ENCODE data around the gene AKR7A2. TPM values are rescaled to one million over a fixed set of nuclear protein-coding genes. Genes with fewer than 3 reads are reported as not detected.
A peak's percentile ranks its signal among the peaks of the same experiment; 100 is the strongest.

The AKR7A2 gene
- total RNA-seq, 4 donors from 2014 or later: 70.8 to 136 (median 110) TPM

GRCh38 chr1:19313636-19313959 lies 1.7 kb upstream of the AKR7A2 start:
- intact Hi-C loops (cut with DNase I): no loop called here
- WGBS, 2 donors: 85 to 88% methylated on average over 4 of the region's 4 CpGs
- H3K9me3 ChIP-seq: no peaks in the 10 kb centered on the region
- peaks cover 9 to 20% of the 10 kb centered on the region in 2 donors for H3K4me1 ChIP-seq
- TF ChIP-seq CTCF (IDR thresholded peaks at IDR 0.05) (no peak), POLR2A (IDR thresholded peaks at IDR 0.05) (no peak)
- no peak overlapping the region for H3K27ac ChIP-seq
- H3K36me3 ChIP-seq: peaks cover 0 to 5% of the 10 kb centered on the region in 2 donors
- no peaks in the 10 kb centered on the region for H3K27me3 ChIP-seq
- no peak overlapping the region for H3K4me3 ChIP-seq (replicated peaks in 1 of 3)
- DNase-seq: no peak

- intact Hi-C loops (cut with DNase I): no loop called here
- peaks cover 9 to 20% of the 10 kb centered on the region in 2 donors for H3K4me1 ChIP-seq
- 42 to 57% methylated on average over 14 to 18 of the region's 20 CpGs for WGBS, 2 donors
- TF ChIP-seq CTCF (IDR thresholded peaks at IDR 0.05): no peak
- no peak for TF ChIP-seq POLR2A (IDR thresholded peaks at IDR 0.05)
- peak overlapping the region in 2 of 3 donors; percentile 75 to 84 for H3K27ac ChIP-seq
- H3K9me3 ChIP-seq: no peaks in the 10 kb centered on the region
- DNase-seq: no peak
- H3K4me3 ChIP-seq (replicated peaks in 1 of 3): peak overlapping the region; percentile 38 to 90 (median 64)
- peaks cover 6% of the 10 kb centered on the region in 2 donors for H3K36me3 ChIP-seq
- no peaks in the 10 kb centered on the region for H3K27me3 ChIP-seq
Measured at GRCh38 chr1:19312782-19313635, 1.1 kb upstream of the AKR7A2 start.

- H3K4me3 ChIP-seq (replicated peaks in 1 of 3): peak overlapping the region; percentile 64 to 90 (median 87)
- H3K9me3 ChIP-seq: no peaks in the 10 kb centered on the region
- H3K27ac ChIP-seq: peak overlapping the region in 1 of 3 donors; percentile 47
- 1 to 2% methylated on average over 9 to 13 of the region's 29 CpGs for WGBS, 2 donors
- TF ChIP-seq POLR2A (IDR thresholded peaks at IDR 0.05) (no peak), CTCF (IDR thresholded peaks at IDR 0.05) (no peak)
- H3K4me1 ChIP-seq: peaks cover 9 to 20% of the 10 kb centered on the region in 2 donors
- no peaks in the 10 kb centered on the region for H3K27me3 ChIP-seq
- H3K36me3 ChIP-seq: peaks cover 13 to 14% of the 10 kb centered on the region in 2 donors
- DNase-seq: no peak
- intact Hi-C loops (cut with DNase I): no loop called here
Measured at GRCh38 chr1:19311503-19311930, 427 bp downstream of the AKR7A2 start.

- Histone ChIP-seq H3K36me3 (peaks cover 14 to 17% of the 10 kb centered on the region in 2 donors), H3K4me3 (replicated peaks in 1 of 3) (peak overlapping the region in 2 of 3 donors; percentile 87 to 90), H3K4me1 (peaks cover 9 to 20% of the 10 kb centered on the region in 2 donors), H3K27me3 (no peaks in the 10 kb centered on the region), H3K27ac (no peak overlapping the region), H3K9me3 (no peaks in the 10 kb centered on the region)
- DNase-seq: peak in 1 of 2 donors; percentile 14
- no peak for TF ChIP-seq POLR2A (IDR thresholded peaks at IDR 0.05)
- TF ChIP-seq CTCF (IDR thresholded peaks at IDR 0.05): no peak
- intact Hi-C loops (cut with DNase I): no loop called here
- WGBS, 2 donors: 43 to 44% methylated on average over 12 to 13 of the region's 13 CpGs
Measured at GRCh38 chr1:19310720-19311502, 1.0 kb downstream of the AKR7A2 start.

Data from thyroid gland (tissue), 4 donors.